HepG2 (cell line): ENCODE results near the gene COMMD9. TPM values are rescaled to one million over a fixed set of nuclear protein-coding genes. Genes with fewer than 3 reads are reported as not detected.

Experiments
- ATAC-seq: fragments of 200-7000 bp; cut with Tn5 transposase; 3 replicates; pipeline ENCODE4 v1.9.1; 2020; ENCODE audit warnings: mild to moderate bottlenecking, moderate library complexity
- BruUV-seq: library from RNA; stranded (reverse); fragments of 400-500 nt; replicated peaks from 2 replicates; lab custom pipeline; 2021; lab: Mats Ljungman, UMichigan
- CTCF ChIA-PET: fragments of 300-600 bp; formaldehyde crosslinking; extraction: SDS; loops from one replicate; lab custom pipeline; 2021; ENCODE audit warnings: low total read pairs, inconsistent platforms, low intra/inter-chr PET ratio; lab: Yijun Ruan, JAX
- POLR2A ChIA-PET: fragments of 350-600 bp; sonication (Branson Sonifier 250); formaldehyde crosslinking; loops from one replicate; lab custom pipeline; 2020; ENCODE audit warnings: antibody characterized with exemption, inconsistent platforms; lab: Yijun Ruan, JAX
- DNase-seq: peaks from one replicate; pipeline ENCODE4 v3.0.0-alpha.2; 2015; ENCODE audit warnings: low spot score
- FAIRE-seq: peaks from 3 replicates; lab custom pipeline; 2011; peaks lifted over from hg19 to GRCh38; lab: Jason Lieb, UNC
- H2AFZ ChIP-seq: one replicate; pipeline ENCODE4 v1.6.1; 2011; ENCODE audit warnings: low read length, inconsistent platforms
- H3K27ac ChIP-seq: fragments of 300-600 bp; 3 replicates; pipeline ENCODE4 v1.8.0; 2011; ENCODE audit warnings: mixed run types, mild to moderate bottlenecking, mixed read lengths, low read length, inconsistent platforms; ENCODE audit not compliant: insufficient read depth; ENCODE audit errors: extremely low read length
- H3K27me3 ChIP-seq, 2 experiments: fragments of 200-600 bp in 1 of 2; 2 replicates in 1 of 2; 3 replicates in 1 of 2; pipeline versions ENCODE4 v1.6.0 to v1.8.0; 2011; ENCODE audit warnings: low read length in 2 of 2, mild to moderate bottlenecking in 2 of 2, moderate library complexity in 2 of 2, inconsistent platforms in 1 of 2; ENCODE audit not compliant: insufficient read depth in 2 of 2, control insufficient read depth in 1 of 2
- H3K36me3 ChIP-seq, 2 experiments: fragments of 200-600 bp in 1 of 2; replicated peaks in 1 of 2; 2 replicates in 1 of 2; 3 replicates in 1 of 2; pipeline versions ENCODE4 v1.5.1 to v1.8.0; 2011; ENCODE audit warnings: low read length in 2 of 2, inconsistent platforms in 1 of 2; ENCODE audit not compliant: insufficient read depth in 2 of 2, control insufficient read depth in 1 of 2
- H3K4me1 ChIP-seq: 2 replicates; pipeline ENCODE4 v1.5.1; 2012; ENCODE audit warnings: low read length, inconsistent platforms; ENCODE audit not compliant: insufficient read depth
- H3K4me2 ChIP-seq: 2 replicates; pipeline ENCODE4 v1.6.0; 2011; ENCODE audit warnings: low read depth, low read length, inconsistent platforms
- H3K4me3 ChIP-seq, 3 experiments: fragments of 200-600 bp in 1 of 3; sonication (generic), shearing (Covaris generic) in 1 of 3; replicated peaks in 1 of 3; 2 replicates each; pipeline ENCODE4 v1.5.1; 2011 to 2016; ENCODE audit warnings: low read length in 3 of 3, inconsistent platforms in 2 of 3, low read depth in 2 of 3, mild to moderate bottlenecking in 2 of 3, control low read depth in 1 of 3, mixed read lengths in 1 of 3; ENCODE audit not compliant: insufficient read depth in 1 of 3
- H3K79me2 ChIP-seq: one replicate; pipeline ENCODE4 v1.6.1; 2011; ENCODE audit warnings: low read length, inconsistent platforms; ENCODE audit not compliant: insufficient read depth
- H3K9ac ChIP-seq: 2 replicates; pipeline ENCODE4 v1.6.0; 2011; ENCODE audit warnings: mild to moderate bottlenecking, low read depth, low read length, inconsistent platforms; ENCODE audit not compliant: insufficient read depth
- H3K9me3 ChIP-seq: 2 replicates; pipeline ENCODE4 v1.5.1; 2012; ENCODE audit warnings: mild to moderate bottlenecking, low read length
- H4K20me1 ChIP-seq: 2 replicates; pipeline ENCODE4 v1.6.0; 2011; ENCODE audit warnings: inconsistent platforms, mild to moderate bottlenecking, low read length, moderate library complexity; ENCODE audit not compliant: insufficient read depth
- ELF3 ChIP-seq: IDR thresholded peaks from 2 replicates; pipeline ENCODE4 v1.6.1; 2016; ENCODE audit warnings: missing genetic modification reagents, missing compliant biosample characterization
- ERF ChIP-seq: IDR thresholded peaks from 2 replicates; pipeline ENCODE4 v1.6.1; 2018; ENCODE audit warnings: missing biosample characterization, missing genetic modification reagents
- HNF4A ChIP-seq: sonication (generic); formaldehyde crosslinking; IDR thresholded peaks from 2 replicates; pipeline ENCODE4 v1.4.0; 2020; ENCODE audit warnings: missing genetic modification reagents
- HOXA9 ChIP-seq: sonication (generic); formaldehyde crosslinking; IDR thresholded peaks from 2 replicates; pipeline ENCODE4 v1.8.1; 2022; ENCODE audit warnings: missing genetic modification reagents, mild to moderate bottlenecking, moderate library complexity, borderline replicate concordance
- MLX ChIP-seq: IDR thresholded peaks from 2 replicates; pipeline ENCODE4 v1.6.1; 2016
- NR2C2 ChIP-seq: sonication (generic); formaldehyde crosslinking; IDR thresholded peaks from 2 replicates; pipeline ENCODE4 v1.4.0; 2020; ENCODE audit warnings: missing genetic modification reagents, mild to moderate bottlenecking, moderate library complexity, borderline replicate concordance
- PAX8 ChIP-seq: sonication (generic); formaldehyde crosslinking; IDR thresholded peaks from 2 replicates; pipeline ENCODE4 v1.8.0; 2022; ENCODE audit warnings: mild to moderate bottlenecking, missing genetic modification reagents, borderline replicate concordance
- RARG ChIP-seq: sonication (generic); formaldehyde crosslinking; IDR thresholded peaks from 2 replicates; pipeline ENCODE4 v1.4.0; 2020; ENCODE audit warnings: low read depth, mild to moderate bottlenecking, missing genetic modification reagents
- SMAD3 ChIP-seq: sonication (generic); formaldehyde crosslinking; IDR thresholded peaks from 2 replicates; pipeline ENCODE4 v1.4.0; 2020; ENCODE audit warnings: missing genetic modification reagents
- SP5 ChIP-seq: IDR thresholded peaks from 2 replicates; pipeline ENCODE4 v1.6.1; 2016; ENCODE audit warnings: low read depth, borderline replicate concordance
- STAT5B ChIP-seq: sonication (generic); formaldehyde crosslinking; IDR thresholded peaks from 2 replicates; pipeline ENCODE4 v1.4.0; 2020; ENCODE audit warnings: missing genetic modification reagents
- ZBTB3 ChIP-seq: sonication (generic); formaldehyde crosslinking; IDR thresholded peaks from 2 replicates; pipeline ENCODE4 v1.4.0; 2020; ENCODE audit warnings: low read depth, mild to moderate bottlenecking, moderate library complexity, missing genetic modification reagents, borderline replicate concordance
- ZFY ChIP-seq: sonication (generic); formaldehyde crosslinking; IDR thresholded peaks from 2 replicates; pipeline ENCODE4 v1.4.0; 2020; ENCODE audit warnings: missing genetic modification reagents
- ZMAT5 ChIP-seq: sonication (generic); formaldehyde crosslinking; IDR thresholded peaks from 2 replicates; pipeline ENCODE4 v1.5.0; 2020; ENCODE audit warnings: mild to moderate bottlenecking, low read depth, missing genetic modification reagents, borderline replicate concordance
- ZNF563 ChIP-seq: sonication (generic); formaldehyde crosslinking; IDR thresholded peaks from 2 replicates; pipeline ENCODE4 v1.8.0; 2022; ENCODE audit warnings: mild to moderate bottlenecking, moderate library complexity, missing genetic modification reagents
- ZNF597 ChIP-seq: sonication (generic); formaldehyde crosslinking; IDR thresholded peaks from 2 replicates; pipeline ENCODE4 v1.5.0; 2020; ENCODE audit warnings: missing genetic modification reagents
- ZNF652 ChIP-seq: IDR thresholded peaks from 2 replicates; pipeline ENCODE4 v1.6.1; 2016; ENCODE audit warnings: low read depth, borderline replicate concordance
- ZNF720 ChIP-seq: sonication (generic); formaldehyde crosslinking; IDR thresholded peaks from 2 replicates; pipeline ENCODE4 v1.4.0; 2020; ENCODE audit warnings: missing genetic modification reagents
- ZNF768 ChIP-seq: sonication (generic); formaldehyde crosslinking; IDR thresholded peaks from 2 replicates; pipeline ENCODE4 v1.4.0; 2020; ENCODE audit warnings: missing genetic modification reagents
- WGBS: methylation state at CpG from one replicate; pipeline ENCODE4 v1.1.6; 2017; ENCODE audit warnings: low lambda C conversion rate; 5-methylcytosine and 5-hydroxymethylcytosine counted together
- in situ Hi-C: cut with HindIII; loops from 2 replicates; pipeline ENCODE4 v1.10.0; 2017; ENCODE audit warnings: low pct_unique_long_range_greater_than_20kb; ENCODE audit not compliant: extremely low pct_ligation_motif_present
- intact Hi-C: fragments of 100-400 bp; cut with micrococcal nuclease; formaldehyde crosslinking; loops from one replicate; pipeline ENCODE4 v1.10.0; 2022; ENCODE audit not compliant: unreplicated experiment
- polyA plus RNA-seq, 8 experiments: library from polyadenylated mRNA; depleted of rRNA in 3 of 8; stranded (reverse) in 7 of 8; unstranded in 1 of 8; fragments of >200 nt; fragmentation: Illumina TruSeq in 4 of 8; extraction: Trizol in 4 of 8; gene quantifications; 2 replicates each; pipeline versions ENCODE4 v1.2.1 to v1.2.3, GENCODE V29; 2011 to 2016; ENCODE audit warnings: low read depth in 4 of 8, missing spikeins in 1 of 8, mixed read lengths in 1 of 8; ENCODE audit not compliant: insufficient read depth in 1 of 8
- total RNA-seq, 5 experiments: library from RNA; depleted of rRNA; stranded (reverse); fragments of >200 nt; fragmentation: Illumina TruSeq; extraction: Trizol; gene quantifications; 2 replicates each; pipeline ENCODE4 v1.2.3, GENCODE V29; 2016; ENCODE audit warnings: low read depth in 1 of 5

COMMD9 gene
- total and polyA plus RNA-seq, 2 of the 13 experiments (the other 11 are each of a cell fraction or from before 2014, with no cell fraction given), result 47.3 to 76.7 TPM

- TF ChIP-seq NR2C2 (CRISPR knock-in tag) (no peak), ELF3 (CRISPR knock-in tag) (no peak), ZNF597 (CRISPR knock-in tag) (no peak), ZNF563 (CRISPR knock-in tag) (no peak)
Observed at GRCh38 chr11:36234825-36235224, 54.4 kb downstream of the COMMD9 start (continued).

- in situ Hi-C loops, result no loop called here
- TF ChIP-seq ZNF652 (CRISPR knock-in tag) (no peak), ZFY (CRISPR knock-in tag) (no peak), HOXA9 (CRISPR knock-in tag) (no peak), STAT5B (CRISPR knock-in tag) (no peak), MLX (CRISPR knock-in tag) (no peak), RARG (no peak), ZMAT5 (CRISPR knock-in tag) (no peak), NR2C2 (CRISPR knock-in tag) (no peak), ZBTB3 (CRISPR knock-in tag) (no peak), ZNF720 (no peak), PAX8 (no peak), ZNF768 (no peak), SMAD3 (CRISPR knock-in tag) (no peak), HNF4A (no peak), SP5 (CRISPR knock-in tag) (no peak), ERF (no peak)
- ChIA-PET POLR2A (no interaction called here), CTCF (no interaction called here)
- Histone ChIP-seq H3K27ac (no peak overlapping the region), H3K4me1 (no peaks in the 10 kb centered on the region), H3K9me3 (no peaks in the 10 kb centered on the region), H2AFZ (no peak overlapping the region), H3K36me3 (no peaks in the 10 kb centered on the region), H3K79me2 (no peaks in the 10 kb centered on the region), H3K27me3 (no peaks in the 10 kb centered on the region), H4K20me1 (no peaks in the 10 kb centered on the region), H3K4me2 (no peak overlapping the region), H3K4me3 (no peak overlapping the region), H3K9ac (no peak overlapping the region)
- WGBS, result 36% methylated on average over 3 of the region's 3 CpGs
- intact Hi-C loops, result no loop called here
- ATAC-seq (no peak), FAIRE-seq (no peak), DNase-seq (no peak)
- BruUV-seq, result no TSS peak
Observed at GRCh38 chr11:36233204-36233603, 56.0 kb downstream of the COMMD9 start.
